ENCODE data around the gene KIFAP3.

DNA sequence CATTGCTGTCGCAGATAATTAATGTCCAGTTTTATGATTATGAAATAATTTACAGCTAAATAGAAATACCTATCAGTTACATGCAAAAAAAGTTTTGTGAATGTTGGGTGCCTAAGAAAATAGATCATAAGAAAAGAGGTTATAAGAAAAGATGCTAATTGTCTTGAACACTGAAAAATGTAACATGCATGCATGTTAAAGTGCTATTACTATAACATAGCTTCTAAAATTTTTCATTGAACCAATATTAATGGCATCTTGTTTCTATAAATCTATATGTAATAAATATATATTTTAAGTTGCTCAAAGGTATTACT, 145.3 kb downstream of the KIFAP3 start:
- TF ChIP-seq, protein P1, sequence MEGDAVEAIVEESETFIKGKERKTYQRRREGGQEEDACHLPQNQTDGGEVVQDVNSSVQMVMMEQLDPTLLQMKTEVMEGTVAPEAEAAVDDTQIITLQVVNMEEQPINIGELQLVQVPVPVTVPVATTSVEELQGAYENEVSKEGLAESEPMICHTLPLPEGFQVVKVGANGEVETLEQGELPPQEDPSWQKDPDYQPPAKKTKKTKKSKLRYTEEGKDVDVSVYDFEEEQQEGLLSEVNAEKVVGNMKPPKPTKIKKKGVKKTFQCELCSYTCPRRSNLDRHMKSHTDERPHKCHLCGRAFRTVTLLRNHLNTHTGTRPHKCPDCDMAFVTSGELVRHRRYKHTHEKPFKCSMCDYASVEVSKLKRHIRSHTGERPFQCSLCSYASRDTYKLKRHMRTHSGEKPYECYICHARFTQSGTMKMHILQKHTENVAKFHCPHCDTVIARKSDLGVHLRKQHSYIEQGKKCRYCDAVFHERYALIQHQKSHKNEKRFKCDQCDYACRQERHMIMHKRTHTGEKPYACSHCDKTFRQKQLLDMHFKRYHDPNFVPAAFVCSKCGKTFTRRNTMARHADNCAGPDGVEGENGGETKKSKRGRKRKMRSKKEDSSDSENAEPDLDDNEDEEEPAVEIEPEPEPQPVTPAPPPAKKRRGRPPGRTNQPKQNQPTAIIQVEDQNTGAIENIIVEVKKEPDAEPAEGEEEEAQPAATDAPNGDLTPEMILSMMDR (IDR thresholded peaks at IDR 0.05 in 4 of 5, conservative IDR thresholded peaks at IDR 0.05 in 1 of 5), result no peak
- TF ChIP-seq POLR2A (IDR thresholded peaks at IDR 0.05), result no peak
